HepG2 (cell line): ENCODE results near the gene CCDC85C. TPM values are rescaled to one million over a fixed set of nuclear protein-coding genes. Genes with fewer than 3 reads are reported as not detected.
A peak's percentile ranks its signal among the peaks of the same experiment; 100 is the strongest.

Source experiments
- ARID2 ChIP-seq: sonication (generic); formaldehyde crosslinking; IDR thresholded peaks from 2 replicates; pipeline ENCODE4 v1.8.1; 2022; ENCODE audit warnings: mild to moderate bottlenecking, missing genetic modification reagents, borderline replicate concordance
- ARNT ChIP-seq: fragments of 450-650 bp; IDR thresholded peaks from 2 replicates; pipeline ENCODE4 v1.6.1; 2017
- ARNT2 ChIP-seq: sonication (generic); formaldehyde crosslinking; IDR thresholded peaks from 2 replicates; pipeline ENCODE4 v1.8.0; 2022; ENCODE audit warnings: mild to moderate bottlenecking, low read depth, missing genetic modification reagents, moderate library complexity
- ATM ChIP-seq: fragments of 450-650 bp; IDR thresholded peaks from 2 replicates; pipeline ENCODE4 v1.7.1; 2017; ENCODE audit warnings: mild to moderate bottlenecking, borderline replicate concordance
- DNMT3B ChIP-seq: conservative IDR thresholded peaks from 2 replicates; pipeline ENCODE4 v1.6.1; 2016; ENCODE audit warnings: missing biosample characterization, control low read depth
- HMG20B ChIP-seq: conservative IDR thresholded peaks from 2 replicates; pipeline ENCODE4 v1.6.1; 2016; ENCODE audit warnings: missing genetic modification reagents, missing compliant biosample characterization
- KDM1A ChIP-seq: IDR thresholded peaks from 2 replicates; pipeline ENCODE4 v1.6.1; 2016; ENCODE audit warnings: missing compliant biosample characterization
- LCORL ChIP-seq, 2 experiments: fragments of 450-650 bp in 1 of 2; sonication (generic) in 1 of 2; formaldehyde crosslinking in 1 of 2; IDR thresholded peaks; 2 replicates each; pipeline versions ENCODE4 v1.5.0 to v1.6.1; 2017 to 2020; ENCODE audit warnings: antibody characterized with exemption in 1 of 2, missing genetic modification reagents in 1 of 2
- MATR3 ChIP-seq: sonication (generic); formaldehyde crosslinking; IDR thresholded peaks from 2 replicates; pipeline ENCODE4 v1.4.0; 2020; ENCODE audit warnings: missing genetic modification reagents
- MXD1 ChIP-seq: sonication (generic); formaldehyde crosslinking; IDR thresholded peaks from 2 replicates; pipeline ENCODE4 v1.4.0; 2020; ENCODE audit warnings: mild to moderate bottlenecking, missing genetic modification reagents
- MZF1 ChIP-seq: sonication (generic); formaldehyde crosslinking; IDR thresholded peaks from 2 replicates; pipeline ENCODE4 v1.8.1; 2023; ENCODE audit warnings: mild to moderate bottlenecking, missing genetic modification reagents, borderline replicate concordance
- RFXANK ChIP-seq: IDR thresholded peaks from 2 replicates; pipeline ENCODE4 v1.6.1; 2016
- SKIL ChIP-seq: sonication (generic); formaldehyde crosslinking; IDR thresholded peaks from 2 replicates; pipeline ENCODE4 v1.8.0; 2022; ENCODE audit warnings: missing genetic modification reagents, mild to moderate bottlenecking, moderate library complexity, borderline replicate concordance
- SNAI1 ChIP-seq: sonication (generic); formaldehyde crosslinking; IDR thresholded peaks from 2 replicates; pipeline ENCODE4 v1.5.0; 2020; ENCODE audit warnings: mild to moderate bottlenecking, missing genetic modification reagents, borderline replicate concordance
- TAF15 ChIP-seq: fragments of 200-400 bp; formaldehyde crosslinking; IDR thresholded peaks from one replicate; pipeline ENCODE4 v1.6.1; 2018; ENCODE audit warnings: mild to moderate bottlenecking, low read depth, low read length; ENCODE audit not compliant: poor library complexity, severe bottlenecking
- TIGD3 ChIP-seq: sonication (generic); formaldehyde crosslinking; IDR thresholded peaks from 2 replicates; pipeline ENCODE4 v1.5.1; 2020; ENCODE audit warnings: mild to moderate bottlenecking, missing genetic modification reagents, borderline replicate concordance
- TOPORS ChIP-seq: sonication (generic); formaldehyde crosslinking; IDR thresholded peaks from 2 replicates; pipeline ENCODE4 v1.8.0; 2023; ENCODE audit warnings: mild to moderate bottlenecking, missing genetic modification reagents
- ZBTB34 ChIP-seq: sonication (generic); formaldehyde crosslinking; IDR thresholded peaks from 2 replicates; pipeline ENCODE4 v1.8.0; 2022; ENCODE audit warnings: mild to moderate bottlenecking, missing genetic modification reagents
- ZNF260 ChIP-seq: sonication (generic); formaldehyde crosslinking; IDR thresholded peaks from 2 replicates; pipeline ENCODE4 v1.4.0; 2020; ENCODE audit warnings: missing genetic modification reagents, low read depth, mild to moderate bottlenecking, borderline replicate concordance
- ZNF331 ChIP-seq: sonication (generic); formaldehyde crosslinking; IDR thresholded peaks from 2 replicates; pipeline ENCODE4 v1.4.0; 2020; ENCODE audit warnings: missing genetic modification reagents
- ZNF574 ChIP-seq: sonication (generic); formaldehyde crosslinking; IDR thresholded peaks from 2 replicates; pipeline ENCODE4 v1.4.0; 2020; ENCODE audit warnings: missing genetic modification reagents
- ZNF768 ChIP-seq: sonication (generic); formaldehyde crosslinking; IDR thresholded peaks from 2 replicates; pipeline ENCODE4 v1.4.0; 2020; ENCODE audit warnings: missing genetic modification reagents
- ZSCAN9 ChIP-seq: IDR thresholded peaks from 2 replicates; pipeline ENCODE4 v1.6.1; 2016; ENCODE audit warnings: borderline replicate concordance
- polyA plus RNA-seq, 8 experiments: library from polyadenylated mRNA; depleted of rRNA in 3 of 8; stranded (reverse) in 7 of 8; unstranded in 1 of 8; fragments of >200 nt; fragmentation: Illumina TruSeq in 4 of 8; extraction: Trizol in 4 of 8; gene quantifications; 2 replicates each; pipeline versions ENCODE4 v1.2.1 to v1.2.3, GENCODE V29; 2011 to 2016; ENCODE audit warnings: low read depth in 4 of 8, missing spikeins in 1 of 8, mixed read lengths in 1 of 8; ENCODE audit not compliant: insufficient read depth in 1 of 8
- total RNA-seq, 5 experiments: library from RNA; depleted of rRNA; stranded (reverse); fragments of >200 nt; fragmentation: Illumina TruSeq; extraction: Trizol; gene quantifications; 2 replicates each; pipeline ENCODE4 v1.2.3, GENCODE V29; 2016; ENCODE audit warnings: low read depth in 1 of 5

The CCDC85C gene
- total and polyA plus RNA-seq, 2 of the 13 experiments (the other 11 are each of a cell fraction or from before 2014, with no cell fraction given): 18.8 to 43.8 TPM

- TF ChIP-seq ZNF331 (CRISPR knock-in tag): no peak
- no peak for TF ChIP-seq ARID2
- no peak for TF ChIP-seq SKIL (CRISPR knock-in tag)
- no peak for TF ChIP-seq ZNF260 (CRISPR knock-in tag)
- TF ChIP-seq ZSCAN9 (CRISPR knock-in tag): no peak
- TF ChIP-seq ATM: no peak
- TF ChIP-seq HMG20B (CRISPR knock-in tag): no peak
- peak; percentile 87; the same call in 1 of the 2 replicates for TF ChIP-seq SNAI1
- TF ChIP-seq TIGD3 (CRISPR knock-in tag): no peak
- no peak for TF ChIP-seq ZBTB34 (CRISPR knock-in tag)
- TF ChIP-seq ZNF768: no peak
- TF ChIP-seq LCORL (IDR thresholded peaks at IDR 0.05): no peak
- peak; percentile 44; the same call in 1 of the 2 replicates for TF ChIP-seq LCORL (CRISPR knock-in tag; IDR thresholded peaks at IDR 0.05)
- TF ChIP-seq MXD1: no peak; the same call in 1 of the 2 replicates
- no peak for TF ChIP-seq MZF1 (CRISPR knock-in tag)
- TF ChIP-seq ARNT: no peak
- TF ChIP-seq ARNT2 (CRISPR knock-in tag): no peak
- no peak for TF ChIP-seq TAF15
- no peak for TF ChIP-seq RFXANK (CRISPR knock-in tag)
- no peak for TF ChIP-seq DNMT3B
- no peak for TF ChIP-seq MATR3 (CRISPR knock-in tag)
- no peak for TF ChIP-seq TOPORS (CRISPR knock-in tag)
- no peak for TF ChIP-seq ZNF574 (CRISPR knock-in tag)
- TF ChIP-seq KDM1A (CRISPR knock-in tag): peak; percentile 53; the same call in 1 of the 2 replicates
These were observed 1.8 kb downstream of the CCDC85C start (continued) for GRCh38 chr14:99602054-99602787.
